H1 (cell line): ENCODE measurements around the gene GARIN3.

Source experiments
- BCL11A ChIP-seq, 2 experiments: IDR thresholded peaks; one replicate each; pipeline ENCODE4 v1.6.1; 2011; ENCODE audit warnings: low read depth in 2 of 2, low read length in 2 of 2, mild to moderate bottlenecking in 2 of 2
- BRCA1 ChIP-seq: IDR thresholded peaks from 2 replicates; pipeline ENCODE4 v1.6.1; 2012; ENCODE audit warnings: low read depth, low read length, improper control_type of control experiment
- EP300 ChIP-seq, 2 experiments: IDR thresholded peaks; 1 replicate in 1 of 2; 2 replicates in 1 of 2; pipeline ENCODE4 v1.6.1; 2011 to 2012; ENCODE audit warnings: low read depth in 2 of 2, low read length in 2 of 2, mild to moderate bottlenecking in 2 of 2, borderline replicate concordance in 1 of 2, inconsistent platforms in 1 of 2, moderate library complexity in 1 of 2
- HDAC2 ChIP-seq, 2 experiments: fragments of 300-600 bp in 1 of 2; sonication (generic) in 1 of 2; IDR thresholded peaks; 2 replicates each; pipeline ENCODE4 v1.6.1; 2011 to 2012; ENCODE audit warnings: low read depth in 2 of 2, low read length in 2 of 2, mild to moderate bottlenecking in 2 of 2, moderate library complexity in 2 of 2, borderline replicate concordance in 1 of 2, inconsistent platforms in 1 of 2
- HDAC6 ChIP-seq: IDR thresholded peaks from one replicate; pipeline ENCODE4 v1.7.1; 2012; ENCODE audit warnings: low read depth, mild to moderate bottlenecking, inconsistent platforms, low read length, moderate library complexity
- RAD21 ChIP-seq, 2 experiments: IDR thresholded peaks in 1 of 2; conservative IDR thresholded peaks in 1 of 2; 2 replicates each; pipeline ENCODE4 v1.6.1; 2011; ENCODE audit warnings: low read depth in 2 of 2, low read length in 2 of 2, improper control_type of control experiment in 1 of 2, inconsistent platforms in 1 of 2, mild to moderate bottlenecking in 1 of 2, moderate library complexity in 1 of 2
- SIN3A ChIP-seq, 2 experiments: IDR thresholded peaks in 1 of 2; conservative IDR thresholded peaks in 1 of 2; 2 replicates each; pipeline ENCODE4 v1.6.1; 2011 to 2012; ENCODE audit warnings: low read length in 2 of 2, improper control_type of control experiment in 1 of 2, low read depth in 1 of 2, mild to moderate bottlenecking in 1 of 2
- TAF1 ChIP-seq: IDR thresholded peaks from 2 replicates; pipeline ENCODE4 v1.6.1; 2011; ENCODE audit warnings: mild to moderate bottlenecking, low read depth, low read length
- TF ChIP-seq, protein P1 (sequence below): IDR thresholded peaks from 2 replicates; pipeline ENCODE4 v1.6.1; 2012; ENCODE audit warnings: inconsistent platforms
- TF ChIP-seq, protein P2 (sequence below), 3 experiments: IDR thresholded peaks; 1 replicate in 2 of 3; 2 replicates in 1 of 3; pipeline versions ENCODE4 v1.5.1 to v1.6.1; 2011; ENCODE audit warnings: low read length in 3 of 3, mild to moderate bottlenecking in 3 of 3, inconsistent platforms in 2 of 3, low read depth in 1 of 3, moderate library complexity in 1 of 3; ENCODE audit not compliant: insufficient read depth in 1 of 3; ENCODE audit errors: control extremely low read depth in 1 of 3
- TF ChIP-seq, protein P3 (sequence below): IDR thresholded peaks from 2 replicates; pipeline ENCODE4 v1.6.1; 2012; ENCODE audit warnings: low read length, inconsistent platforms

DNA sequence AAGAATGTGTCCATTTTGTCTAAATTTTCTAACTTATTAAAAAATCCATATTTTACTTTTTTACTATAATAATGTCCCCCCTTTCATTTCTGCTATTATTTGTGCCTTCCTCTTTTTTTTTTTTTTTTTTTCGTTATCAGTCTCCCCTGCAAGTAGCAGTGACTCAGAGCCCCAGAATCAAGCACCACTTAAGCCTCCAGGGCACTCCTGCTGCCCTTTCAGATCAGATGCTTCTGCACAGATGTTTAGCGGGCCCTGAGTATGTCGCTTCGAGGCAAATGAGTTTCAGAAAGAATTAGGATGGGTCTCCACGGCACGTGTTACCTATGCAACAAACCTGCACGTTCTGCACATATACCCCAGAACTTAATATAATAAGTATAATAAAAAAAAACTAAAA lies 35.1 kb downstream of the GARIN3 start:
- TF ChIP-seq, protein P1, sequence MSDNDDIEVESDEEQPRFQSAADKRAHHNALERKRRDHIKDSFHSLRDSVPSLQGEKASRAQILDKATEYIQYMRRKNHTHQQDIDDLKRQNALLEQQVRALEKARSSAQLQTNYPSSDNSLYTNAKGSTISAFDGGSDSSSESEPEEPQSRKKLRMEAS: no peak
- TF ChIP-seq, protein P2, sequence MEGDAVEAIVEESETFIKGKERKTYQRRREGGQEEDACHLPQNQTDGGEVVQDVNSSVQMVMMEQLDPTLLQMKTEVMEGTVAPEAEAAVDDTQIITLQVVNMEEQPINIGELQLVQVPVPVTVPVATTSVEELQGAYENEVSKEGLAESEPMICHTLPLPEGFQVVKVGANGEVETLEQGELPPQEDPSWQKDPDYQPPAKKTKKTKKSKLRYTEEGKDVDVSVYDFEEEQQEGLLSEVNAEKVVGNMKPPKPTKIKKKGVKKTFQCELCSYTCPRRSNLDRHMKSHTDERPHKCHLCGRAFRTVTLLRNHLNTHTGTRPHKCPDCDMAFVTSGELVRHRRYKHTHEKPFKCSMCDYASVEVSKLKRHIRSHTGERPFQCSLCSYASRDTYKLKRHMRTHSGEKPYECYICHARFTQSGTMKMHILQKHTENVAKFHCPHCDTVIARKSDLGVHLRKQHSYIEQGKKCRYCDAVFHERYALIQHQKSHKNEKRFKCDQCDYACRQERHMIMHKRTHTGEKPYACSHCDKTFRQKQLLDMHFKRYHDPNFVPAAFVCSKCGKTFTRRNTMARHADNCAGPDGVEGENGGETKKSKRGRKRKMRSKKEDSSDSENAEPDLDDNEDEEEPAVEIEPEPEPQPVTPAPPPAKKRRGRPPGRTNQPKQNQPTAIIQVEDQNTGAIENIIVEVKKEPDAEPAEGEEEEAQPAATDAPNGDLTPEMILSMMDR (IDR thresholded peaks at IDR 0.05; ENCODE audit: control extremely low read depth in 1 of 3, insufficient read depth in 1 of 3, low read depth in 1 of 3, low read length in 3 of 3): no peak
- TF ChIP-seq BCL11A (IDR thresholded peaks at IDR 0.05; ENCODE audit: low read depth in 2 of 2, low read length in 2 of 2): no peak
- no peak for TF ChIP-seq TAF1
- TF ChIP-seq EP300 (IDR thresholded peaks at IDR 0.05; ENCODE audit: borderline replicate concordance in 1 of 2, low read depth in 2 of 2, low read length in 2 of 2): no peak
- TF ChIP-seq RAD21 (IDR thresholded peaks at IDR 0.05 in 1 of 2, conservative IDR thresholded peaks at IDR 0.05 in 1 of 2; ENCODE audit: low read depth in 2 of 2, low read length in 2 of 2): no peak
- TF ChIP-seq HDAC2 (IDR thresholded peaks at IDR 0.05; ENCODE audit: borderline replicate concordance in 1 of 2, low read depth in 2 of 2, low read length in 2 of 2): no peak
- TF ChIP-seq, protein P3, sequence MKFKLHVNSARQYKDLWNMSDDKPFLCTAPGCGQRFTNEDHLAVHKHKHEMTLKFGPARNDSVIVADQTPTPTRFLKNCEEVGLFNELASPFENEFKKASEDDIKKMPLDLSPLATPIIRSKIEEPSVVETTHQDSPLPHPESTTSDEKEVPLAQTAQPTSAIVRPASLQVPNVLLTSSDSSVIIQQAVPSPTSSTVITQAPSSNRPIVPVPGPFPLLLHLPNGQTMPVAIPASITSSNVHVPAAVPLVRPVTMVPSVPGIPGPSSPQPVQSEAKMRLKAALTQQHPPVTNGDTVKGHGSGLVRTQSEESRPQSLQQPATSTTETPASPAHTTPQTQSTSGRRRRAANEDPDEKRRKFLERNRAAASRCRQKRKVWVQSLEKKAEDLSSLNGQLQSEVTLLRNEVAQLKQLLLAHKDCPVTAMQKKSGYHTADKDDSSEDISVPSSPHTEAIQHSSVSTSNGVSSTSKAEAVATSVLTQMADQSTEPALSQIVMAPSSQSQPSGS: no peak
- TF ChIP-seq BRCA1: no peak
- no peak for TF ChIP-seq SIN3A (conservative IDR thresholded peaks at IDR 0.05 in 1 of 2, IDR thresholded peaks at IDR 0.05 in 1 of 2; ENCODE audit: low read depth in 1 of 2, low read length in 2 of 2)
- TF ChIP-seq HDAC6: no peak
